CD1c-positive myeloid dendritic cell (primary cell): ENCODE data around the gene ORM1.
"Not testable (repeated sequence)": the region's sequence is repeated elsewhere in the genome, so short reads cannot be mapped to it uniquely, and the experiment has no call there.

Experiments used
- DNase-seq: peaks from one replicate; pipeline ENCODE4 v3.0.0-alpha.2; 2016; ENCODE audit errors: extremely low spot score

Gene ORM1

GRCh38 chr9:114323849-114324248 lies 951 bp downstream of the ORM1 start:
- DNase-seq = not testable (repeated sequence)

- no peak for DNase-seq
These were observed 1.6 kb downstream of the ORM1 start for GRCh38 chr9:114324492-114324891.

GRCh38 chr9:114324965-114325364 lies 2.1 kb downstream of the ORM1 start:
- DNase-seq = not testable (repeated sequence)

GRCh38 chr9:114325684-114326254 lies 2.9 kb downstream of the ORM1 start:
- DNase-seq = not testable (repeated sequence)

GRCh38 chr9:114327749-114328148 lies 4.9 kb downstream of the ORM1 start:
- no peak for DNase-seq

GRCh38 chr9:114328357-114328820 lies 5.5 kb downstream of the ORM1 start:
- not testable (repeated sequence) for DNase-seq

- DNase-seq = not testable (repeated sequence)
These were observed 6.2 kb downstream of the ORM1 start for GRCh38 chr9:114328937-114329624.

GRCh38 chr9:114329625-114330022 lies 6.7 kb downstream of the ORM1 start, which contains the start of gene ORM2:
ORM2 (plus strand) TSS chr9:114329869; CDS start chr9:114329905, 36 bp downstream.
- not testable (repeated sequence) for DNase-seq

GRCh38 chr9:114330636-114331035 lies 7.7 kb downstream of the ORM1 start:
- DNase-seq = no peak

- not testable (repeated sequence) for DNase-seq
These were observed 8.6 kb downstream of the ORM1 start for GRCh38 chr9:114331229-114332195.

GRCh38 chr9:114332474-114333040 lies 9.7 kb downstream of the ORM1 start:
- not testable (repeated sequence) for DNase-seq

- not testable (repeated sequence) for DNase-seq
These were observed 10.8 kb downstream of the ORM1 start for GRCh38 chr9:114333718-114334117.

GRCh38 chr9:114334490-114334889 lies 11.6 kb downstream of the ORM1 start:
- DNase-seq = no peak

GRCh38 chr9:114335745-114336144 lies 12.8 kb downstream of the ORM1 start:
- DNase-seq = no peak

GRCh38 chr9:114336157-114336556 lies 13.3 kb downstream of the ORM1 start:
- no peak for DNase-seq

GRCh38 chr9:114336699-114337395 lies 13.9 kb downstream of the ORM1 start:
- no peak for DNase-seq

GRCh38 chr9:114338187-114338586 lies 15.3 kb downstream of the ORM1 start:
- DNase-seq = no peak

- DNase-seq = peak; percentile 56
These were observed 16.4 kb downstream of the ORM1 start for GRCh38 chr9:114339130-114339908.

GRCh38 chr9:114341152-114341830 lies 18.4 kb downstream of the ORM1 start:
- no peak for DNase-seq

- DNase-seq = no peak
These were observed 19.1 kb downstream of the ORM1 start for GRCh38 chr9:114341991-114342390.
